ENCODE measurements around the gene ALDH2. TPM values are rescaled to one million over a fixed set of nuclear protein-coding genes. Genes with fewer than 3 reads are reported as not detected.
A peak's percentile ranks its signal among the peaks of the same experiment; 100 is the strongest.
"Not testable (repeated sequence)": the region's sequence is repeated elsewhere in the genome, so short reads cannot be mapped to it uniquely, and the experiment has no call there.

Gene ALDH2
- total RNA-seq, 4 donors from 2014 or later: 102 to 239 (median 162) TPM

- intact Hi-C loops (cut with DNase I; ENCODE audit: low total_unique reads): no loop called here
- in situ Hi-C loops (cut with MboI; ENCODE audit: low pct_ligation_motif_present in 1 of 4, low pct_unique_long_range_greater_than_20kb in 1 of 4, low sequenced_read_pairs in 3 of 4): no loop called here
- Histone ChIP-seq H3K9me3 (no peaks in the 10 kb centered on the region), H3K4me3 (no peak overlapping the region), H3K27ac (no peak overlapping the region), H3K4me1 (no peaks in the 10 kb centered on the region), H3K27me3 (no peaks in the 10 kb centered on the region), H3K36me3 (peaks cover 0 to 16% (median 3%) of the 10 kb centered on the region in 4 donors)
- TF ChIP-seq POLR2A (IDR thresholded peaks at IDR 0.05): no peak
- TF ChIP-seq POLR2AphosphoS5 (IDR thresholded peaks at IDR 0.05): no peak
- no peak for TF ChIP-seq CTCF (IDR thresholded peaks at IDR 0.05)
- TF ChIP-seq EP300 (IDR thresholded peaks at IDR 0.05; ENCODE audit: low read depth): no peak
- no peak for DNase-seq
- 85 to 89% methylated on average over 4 to 9 of the region's 9 CpGs for WGBS, 2 donors (ENCODE audit: low coverage in 1 of 2)
These were observed 36.3 kb upstream of the ALDH2 start for GRCh38 chr12:111730420-111730819.

- Histone ChIP-seq H3K27me3 (no peaks in the 10 kb centered on the region), H3K4me1 (no peaks in the 10 kb centered on the region), H3K4me3 (no peak overlapping the region), H3K27ac (no peak overlapping the region), H3K36me3 (peaks cover 0 to 28% (median 7%) of the 10 kb centered on the region in 4 donors), H3K9me3 (no peaks in the 10 kb centered on the region)
- DNase-seq: no peak
- in situ Hi-C loops (cut with MboI; ENCODE audit: low pct_ligation_motif_present in 1 of 4, low pct_unique_long_range_greater_than_20kb in 1 of 4, low sequenced_read_pairs in 3 of 4) (no loop called here), intact Hi-C loops (cut with DNase I; ENCODE audit: low total_unique reads) (no loop called here)
- 65 to 76% methylated on average over 2 to 4 of the region's 4 CpGs for WGBS, 2 donors (ENCODE audit: low coverage in 1 of 2)
- no peak for TF ChIP-seq EP300 (IDR thresholded peaks at IDR 0.05; ENCODE audit: low read depth)
- no peak for TF ChIP-seq POLR2AphosphoS5 (IDR thresholded peaks at IDR 0.05)
These were observed 33.9 kb upstream of the ALDH2 start for GRCh38 chr12:111732786-111733185.

GRCh38 chr12:111733340-111733915, 33.3 kb upstream of the ALDH2 start:
- in situ Hi-C loops (cut with MboI; ENCODE audit: low pct_ligation_motif_present in 1 of 4, low pct_unique_long_range_greater_than_20kb in 1 of 4, low sequenced_read_pairs in 3 of 4): no loop called here
- H3K27ac ChIP-seq: no peak overlapping the region
- no peak for DNase-seq
- TF ChIP-seq CTCF (IDR thresholded peaks at IDR 0.05) (no peak), POLR2AphosphoS5 (IDR thresholded peaks at IDR 0.05) (no peak), EP300 (IDR thresholded peaks at IDR 0.05; ENCODE audit: low read depth) (no peak), POLR2A (IDR thresholded peaks at IDR 0.05) (no peak)
- no peaks in the 10 kb centered on the region for H3K4me1 ChIP-seq
- intact Hi-C loops (cut with DNase I; ENCODE audit: low total_unique reads): no loop called here
- 84% methylated on average over 8 of the region's 8 CpGs; no CpG with 5 or more reads in 1 of the 2 donors for WGBS, 2 donors (ENCODE audit: low coverage in 1 of 2)
- no peak overlapping the region for H3K4me3 ChIP-seq
- peaks cover 0 to 31% (median 8%) of the 10 kb centered on the region in 4 donors for H3K36me3 ChIP-seq
- no peaks in the 10 kb centered on the region for H3K27me3 ChIP-seq
- H3K9me3 ChIP-seq: no peaks in the 10 kb centered on the region

GRCh38 chr12:111739524-111739923, 27.2 kb upstream of the ALDH2 start:
- DNase-seq; H3K27ac ChIP-seq; H3K27me3 ChIP-seq; intact Hi-C loops (cut with DNase I; ENCODE audit: low total_unique reads); H3K4me3 ChIP-seq; H3K9me3 ChIP-seq; in situ Hi-C loops (cut with MboI; ENCODE audit: low pct_ligation_motif_present in 1 of 4, low pct_unique_long_range_greater_than_20kb in 1 of 4, low sequenced_read_pairs in 3 of 4): not testable (repeated sequence)
- 96 to 97% methylated on average over 9 of the region's 9 CpGs for WGBS, 2 donors (ENCODE audit: low coverage in 1 of 2)
- Histone ChIP-seq H3K36me3 (peaks cover 0 to 19% (median 7%) of the 10 kb centered on the region in 4 donors), H3K4me1 (peaks cover 7 to 19% (median 12%) of the 10 kb centered on the region in 4 donors)

- H3K36me3 ChIP-seq: peaks cover 0 to 21% (median 11%) of the 10 kb centered on the region in 4 donors
- H3K9me3 ChIP-seq: no peaks in the 10 kb centered on the region
- in situ Hi-C loops (cut with MboI; ENCODE audit: low pct_ligation_motif_present in 1 of 4, low pct_unique_long_range_greater_than_20kb in 1 of 4, low sequenced_read_pairs in 3 of 4): no loop called here
- H3K27ac ChIP-seq: peak overlapping the region; percentile 49 to 75 (median 65)
- DNase-seq: peak; percentile 50
- TF ChIP-seq POLR2A (IDR thresholded peaks at IDR 0.05) (no peak), CTCF (IDR thresholded peaks at IDR 0.05) (no peak), EP300 (IDR thresholded peaks at IDR 0.05; ENCODE audit: low read depth) (no peak), POLR2AphosphoS5 (IDR thresholded peaks at IDR 0.05) (no peak)
- 22 to 29% methylated on average over 3 to 4 of the region's 4 CpGs for WGBS, 2 donors (ENCODE audit: low coverage in 1 of 2)
- intact Hi-C loops (cut with DNase I; ENCODE audit: low total_unique reads): no loop called here
- H3K27me3 ChIP-seq: no peaks in the 10 kb centered on the region
- H3K4me3 ChIP-seq: no peak overlapping the region
- H3K4me1 ChIP-seq: peaks cover 7 to 19% (median 12%) of the 10 kb centered on the region in 4 donors
These were observed 25.4 kb upstream of the ALDH2 start for GRCh38 chr12:111741235-111741812.

Measured in transverse colon (tissue), 4 donors.